H1 (cell line): ENCODE results near the gene CRADD. TPM values are rescaled to one million over a fixed set of nuclear protein-coding genes. Genes with fewer than 3 reads are reported as not detected.

Experiments used
- CTCF ChIA-PET: fragments of 300-600 bp; sonication (Branson Sonifier 250); formaldehyde crosslinking; loops from one replicate; lab custom pipeline; 2021; ENCODE audit not compliant: partially characterized antibody; lab: Charles Lee
- POLR2A ChIA-PET: fragments of 300-600 bp; sonication (Branson Sonifier 250); formaldehyde crosslinking; loops from one replicate; lab custom pipeline; 2021; ENCODE audit warnings: inconsistent platforms; ENCODE audit not compliant: partially characterized antibody; lab: Charles Lee
- DNase-seq, 2 experiments: peaks; one replicate each; pipeline versions ENCODE4 v3.0.0 to v3.0.0-alpha.2; 2010 to 2022; ENCODE audit warnings: low spot score in 2 of 2, low read depth in 1 of 2, mixed read lengths in 1 of 2
- FAIRE-seq: peaks from 2 replicates; lab custom pipeline; 2011; peaks lifted over from hg19 to GRCh38; lab: Jason Lieb, UNC
- H2AFZ ChIP-seq: 2 replicates; pipeline ENCODE4 v1.8.1; 2012; ENCODE audit warnings: low read length, inconsistent platforms
- H2AK5ac ChIP-seq: 2 replicates; pipeline ENCODE4 v1.6.1; 2013; ENCODE audit warnings: low read depth, low read length
- H2BK120ac ChIP-seq: replicated peaks from 2 replicates; pipeline ENCODE3; 2013; ENCODE audit warnings: low read depth, low read length, inconsistent platforms
- H2BK12ac ChIP-seq: 2 replicates; pipeline ENCODE4 v1.6.1; 2013; ENCODE audit warnings: low read depth, low read length
- H2BK15ac ChIP-seq: 2 replicates; pipeline ENCODE4 v1.6.1; 2013; ENCODE audit warnings: low read length
- H2BK20ac ChIP-seq: 2 replicates; pipeline ENCODE4 v1.6.1; 2013; ENCODE audit warnings: low read length
- H2BK5ac ChIP-seq: 2 replicates; pipeline ENCODE4 v1.6.1; 2013; ENCODE audit warnings: low read depth, low read length
- H3K14ac ChIP-seq: 2 replicates; pipeline ENCODE4 v1.6.1; 2013; ENCODE audit warnings: inconsistent platforms; ENCODE audit not compliant: insufficient read length
- H3K18ac ChIP-seq: 2 replicates; pipeline ENCODE4 v1.6.1; 2013; ENCODE audit warnings: low read length; ENCODE audit errors: extremely low read depth
- H3K23ac ChIP-seq: 2 replicates; pipeline ENCODE4 v1.6.1; 2013; ENCODE audit warnings: inconsistent platforms; ENCODE audit not compliant: insufficient read length
- H3K23me2 ChIP-seq: 2 replicates; pipeline ENCODE4 v1.6.1; 2013; ENCODE audit warnings: low read depth, low read length
- H3K27ac ChIP-seq: 2 replicates; pipeline ENCODE4 v1.6.1; 2011; ENCODE audit warnings: low read depth, low read length, inconsistent platforms
- H3K27me3 ChIP-seq, 4 experiments: replicated peaks in 1 of 4; 1 replicate in 1 of 4; 2 replicates in 3 of 4; pipeline versions ENCODE4 v1.6.1 to v1.8.1; 2011 to 2013; ENCODE audit warnings: low read length in 3 of 4, mild to moderate bottlenecking in 3 of 4, inconsistent platforms in 2 of 4, mixed read lengths in 2 of 4, moderate library complexity in 1 of 4; ENCODE audit not compliant: control insufficient read depth in 3 of 4, insufficient read depth in 3 of 4; ENCODE audit errors: extremely low read depth in 1 of 4
- H3K36me3 ChIP-seq, 4 experiments: 2 replicates each; pipeline versions ENCODE4 v1.6.1 to v1.8.1; 2011 to 2013; ENCODE audit warnings: mild to moderate bottlenecking in 4 of 4, low read length in 3 of 4, moderate library complexity in 2 of 4, control low read depth in 1 of 4, inconsistent platforms in 1 of 4; ENCODE audit not compliant: insufficient read depth in 4 of 4, control insufficient read depth in 2 of 4
- H3K4ac ChIP-seq: replicated peaks from 2 replicates; pipeline ENCODE3; 2013; ENCODE audit warnings: low read length, low read depth, mixed read lengths, inconsistent platforms; ENCODE audit not compliant: insufficient read length
- H3K4me1 ChIP-seq, 4 experiments: replicated peaks in 1 of 4; 1 replicate in 1 of 4; 2 replicates in 3 of 4; pipeline versions ENCODE4 v1.6.1 to v1.8.1; 2011 to 2013; ENCODE audit warnings: low read length in 3 of 4, inconsistent platforms in 2 of 4, mixed read lengths in 1 of 4; ENCODE audit not compliant: insufficient read depth in 4 of 4, control insufficient read depth in 3 of 4
- H3K4me2 ChIP-seq, 2 experiments: 2 replicates each; pipeline versions ENCODE4 v1.6.1 to v1.8.1; 2011 to 2013; ENCODE audit warnings: low read depth in 2 of 2, low read length in 2 of 2, control low read depth in 1 of 2, inconsistent platforms in 1 of 2, mild to moderate bottlenecking in 1 of 2; ENCODE audit not compliant: insufficient read depth in 1 of 2
- H3K4me3 ChIP-seq, 4 experiments: fragments of 200-600, 300-600 bp in 1 of 4; sonication (generic), shearing (Covaris generic), sonication (Bioruptor Twin) in 1 of 4; 2 replicates each; pipeline versions ENCODE4 v1.5.1 to v1.8.1; 2011 to 2016; ENCODE audit warnings: low read length in 4 of 4, low read depth in 3 of 4, control low read depth in 2 of 4, inconsistent platforms in 2 of 4, mild to moderate bottlenecking in 2 of 4, mixed read lengths in 1 of 4, moderate library complexity in 1 of 4; ENCODE audit not compliant: insufficient read depth in 2 of 4; ENCODE audit errors: extremely low read depth in 1 of 4
- H3K56ac ChIP-seq: replicated peaks from 2 replicates; pipeline ENCODE3; 2013; ENCODE audit warnings: low read depth, mild to moderate bottlenecking, mixed read lengths, low read length, inconsistent platforms; ENCODE audit not compliant: insufficient read length
- H3K79me1 ChIP-seq: 2 replicates; pipeline ENCODE4 v1.6.1; 2013; ENCODE audit warnings: low read depth, low read length, control low read depth
- H3K79me2 ChIP-seq, 2 experiments: 2 replicates each; pipeline versions ENCODE4 v1.6.1 to v1.8.1; 2012 to 2013; ENCODE audit warnings: low read length in 2 of 2, mild to moderate bottlenecking in 2 of 2, inconsistent platforms in 1 of 2; ENCODE audit not compliant: insufficient read depth in 2 of 2, control insufficient read depth in 1 of 2
- H3K9ac ChIP-seq, 4 experiments: replicated peaks in 1 of 4; 1 replicate in 1 of 4; 2 replicates in 3 of 4; pipeline versions ENCODE4 v1.6.1 to v1.8.1; 2011 to 2013; ENCODE audit warnings: low read depth in 3 of 4, low read length in 3 of 4, control low read depth in 2 of 4, mild to moderate bottlenecking in 2 of 4, moderate library complexity in 2 of 4, inconsistent platforms in 1 of 4; ENCODE audit errors: extremely low read depth in 1 of 4
- H3K9me3 ChIP-seq, 2 experiments: 2 replicates each; pipeline versions ENCODE4 v1.6.1 to v1.8.1; 2012 to 2013; ENCODE audit warnings: mild to moderate bottlenecking in 2 of 2, moderate library complexity in 2 of 2, control low read depth in 1 of 2, inconsistent platforms in 1 of 2, low read depth in 1 of 2, low read length in 1 of 2, mixed read lengths in 1 of 2; ENCODE audit not compliant: insufficient read depth in 2 of 2
- H4K20me1 ChIP-seq, 2 experiments: replicated peaks in 1 of 2; 2 replicates each; pipeline versions ENCODE3 to v1.8.1; 2011 to 2013; ENCODE audit warnings: inconsistent platforms in 2 of 2, low read length in 2 of 2, mild to moderate bottlenecking in 1 of 2; ENCODE audit not compliant: insufficient read depth in 2 of 2, control insufficient read depth in 1 of 2
- H4K5ac ChIP-seq: 2 replicates; pipeline ENCODE4 v1.6.1; 2013; ENCODE audit warnings: low read length, low read depth, mixed read lengths, inconsistent platforms; ENCODE audit not compliant: insufficient read length
- H4K8ac ChIP-seq: 2 replicates; pipeline ENCODE4 v1.8.0; 2013; ENCODE audit warnings: mild to moderate bottlenecking, moderate library complexity, low read length, inconsistent platforms; ENCODE audit not compliant: insufficient read depth; ENCODE audit errors: extremely low read depth
- H4K91ac ChIP-seq: replicated peaks from 2 replicates; pipeline ENCODE3; 2013; ENCODE audit warnings: low read length, mixed read lengths, inconsistent platforms; ENCODE audit not compliant: insufficient read length
- BCL11A ChIP-seq, 2 experiments: IDR thresholded peaks; one replicate each; pipeline ENCODE4 v1.6.1; 2011; ENCODE audit warnings: low read depth in 2 of 2, low read length in 2 of 2, mild to moderate bottlenecking in 2 of 2
- CEBPB ChIP-seq: IDR thresholded peaks from 2 replicates; pipeline ENCODE4 v1.6.1; 2012; ENCODE audit warnings: low read depth, low read length
- CHD1 ChIP-seq: IDR thresholded peaks from 2 replicates; pipeline ENCODE4 v1.6.1; 2012; ENCODE audit warnings: low read depth, low read length, improper control_type of control experiment
- CREB1 ChIP-seq: IDR thresholded peaks from 2 replicates; pipeline ENCODE4 v1.6.1; 2012; ENCODE audit warnings: inconsistent platforms
- CTBP2 ChIP-seq: IDR thresholded peaks from 2 replicates; pipeline ENCODE4 v1.7.0; 2011; ENCODE audit warnings: borderline replicate concordance, mild to moderate bottlenecking, moderate library complexity, mixed read lengths, low read length; ENCODE audit not compliant: insufficient read depth, insufficient read length
- GTF2F1 ChIP-seq: IDR thresholded peaks from 2 replicates; pipeline ENCODE4 v1.6.1; 2012; ENCODE audit warnings: low read depth, low read length, improper control_type of control experiment, borderline replicate concordance
- PHF8 ChIP-seq: fragments of 200-600 bp; sonication (generic); conservative IDR thresholded peaks from 2 replicates; pipeline ENCODE4 v1.7.1; 2012; ENCODE audit warnings: low read depth, mild to moderate bottlenecking, inconsistent platforms, low read length, moderate library complexity
- POU5F1 ChIP-seq: IDR thresholded peaks from 2 replicates; pipeline ENCODE4 v1.6.1; 2011; ENCODE audit warnings: low read depth, mild to moderate bottlenecking, low read length, moderate library complexity
- SAP30 ChIP-seq: fragments of 300-600 bp; sonication (generic); IDR thresholded peaks from 2 replicates; pipeline ENCODE4 v1.7.1; 2012; ENCODE audit warnings: low read length, moderate library complexity, mild to moderate bottlenecking, inconsistent platforms; ENCODE audit not compliant: insufficient read depth, insufficient replicate concordance
- SIX5 ChIP-seq: IDR thresholded peaks from 2 replicates; pipeline ENCODE4 v1.6.1; 2011; ENCODE audit warnings: mild to moderate bottlenecking, low read depth, low read length
- WGBS, 2 experiments: shearing (Covaris generic) in 1 of 2; methylation state at CpG; one replicate each; pipeline versions ENCODE4 v1.1.6 to v1.1.7; 2013 to 2015; ENCODE audit warnings: low lambda C conversion rate in 2 of 2, mixed read lengths in 2 of 2, inconsistent platforms in 1 of 2, low coverage in 1 of 2, missing lambda C conversion rate in 1 of 2; ENCODE audit not compliant: insufficient replicate concordance in 2 of 2, insufficient coverage in 1 of 2, insufficient read length in 1 of 2; ENCODE audit errors: extremely low coverage in 1 of 2, missing lambda C conversion rate in 1 of 2; 5-methylcytosine and 5-hydroxymethylcytosine counted together
- polyA plus RNA-seq, 7 experiments: library from polyadenylated mRNA; depleted of rRNA in 3 of 7; stranded (reverse) in 5 of 7; unstranded in 2 of 7; fragments of >200 nt in 5 of 7; fragments of 200-250 nt in 2 of 7; gene quantifications; 1 replicate in 5 of 7; 2 replicates in 1 of 7; 4 replicates in 1 of 7; pipeline versions ENCODE4 v1.2.1 to v1.2.3, GENCODE V29; 2011 to 2013; ENCODE audit warnings: missing spikeins in 2 of 7, mixed read lengths in 2 of 7
- total RNA-seq: library from RNA; stranded (reverse); fragmentation: NEBNext Ultra II Directional; extraction: Animal tissue kit (Norgen Biotek cat#: 25700); gene quantifications from 2 replicates; pipeline ENCODE4 v1.2.1, GENCODE V29; 2021
- TF ChIP-seq, protein P1 (sequence below), 3 experiments: IDR thresholded peaks; 1 replicate in 2 of 3; 2 replicates in 1 of 3; pipeline versions ENCODE4 v1.5.1 to v1.6.1; 2011; ENCODE audit warnings: low read length in 3 of 3, mild to moderate bottlenecking in 3 of 3, inconsistent platforms in 2 of 3, low read depth in 1 of 3, moderate library complexity in 1 of 3; ENCODE audit not compliant: insufficient read depth in 1 of 3; ENCODE audit errors: control extremely low read depth in 1 of 3

Gene CRADD
- total and polyA plus RNA-seq, 2 of the 8 experiments (the other 6 are each of a cell fraction or from before 2014, with no cell fraction given) = 8.1 to 15.4 TPM

DNA sequence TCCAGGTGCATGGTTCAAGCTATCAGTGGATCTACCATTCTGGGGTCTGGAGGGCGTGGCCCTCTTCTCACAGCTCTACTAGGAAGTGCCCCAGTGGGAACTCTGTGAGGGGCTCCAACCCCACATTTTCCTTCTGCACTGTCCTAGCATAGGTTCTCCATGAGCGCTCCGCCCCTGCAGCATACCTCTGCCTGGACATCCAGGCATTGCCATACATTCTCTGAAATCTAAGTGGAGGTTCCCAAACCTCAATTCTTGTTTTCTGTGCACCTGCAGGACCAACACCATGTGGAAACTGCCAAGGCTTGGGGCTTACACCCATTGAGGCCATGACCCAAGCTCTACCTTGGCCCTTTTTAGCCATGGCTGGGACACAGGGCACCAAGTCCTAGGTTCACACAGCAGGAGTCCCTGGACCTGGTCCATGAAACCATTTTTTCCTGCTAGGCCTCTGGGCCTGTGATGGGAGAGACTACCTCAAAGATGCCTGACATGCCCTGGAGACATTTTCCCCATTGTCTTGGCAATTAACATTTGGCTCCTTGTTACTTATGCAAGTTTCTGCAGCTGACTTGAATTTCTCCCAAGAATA, 76.8 kb downstream of the CRADD start:
- no peak overlapping the region for H4K8ac ChIP-seq
- no peaks in the 10 kb centered on the region for H3K23me2 ChIP-seq
- no peaks in the 10 kb centered on the region for H3K4me1 ChIP-seq
- H3K4ac ChIP-seq = no peak overlapping the region
- H2BK5ac ChIP-seq = no peak overlapping the region
- peaks cover 13 to 17% of the 10 kb centered on the region in 2 experiments for H3K9me3 ChIP-seq
- no peak overlapping the region for H2BK12ac ChIP-seq
- H3K9ac ChIP-seq = no peak overlapping the region
- H3K14ac ChIP-seq = no peak overlapping the region
- no peak overlapping the region for H3K23ac ChIP-seq
- H2BK20ac ChIP-seq = no peak overlapping the region
- CTCF ChIA-PET = interaction anchor here (1.2 to 1.5 kb wide), 3 partner anchors 9 to 117 kb away, joined by 3 read pairs; no protein-coding TSS in a partner anchor
- H3K18ac ChIP-seq = no peak overlapping the region
- H3K27me3 ChIP-seq = no peaks in the 10 kb centered on the region
- H3K56ac ChIP-seq = no peak overlapping the region
- 91% methylated on average over 3 of the region's 3 CpGs; no CpG with 5 or more reads in 1 of the 2 experiments for WGBS, 2 experiments
- H3K27ac ChIP-seq = no peak overlapping the region
- H2BK15ac ChIP-seq = no peak overlapping the region
- H3K4me3 ChIP-seq = no peak overlapping the region
- H3K4me2 ChIP-seq = no peak overlapping the region
- no peak overlapping the region for H2AFZ ChIP-seq
- H4K20me1 ChIP-seq = no peaks in the 10 kb centered on the region
- H2BK120ac ChIP-seq = no peak overlapping the region
- no peaks in the 10 kb centered on the region for H3K79me2 ChIP-seq
- POLR2A ChIA-PET = interaction anchor here (1.4 kb wide), 1 partner anchor 8 kb away, joined by 3 read pairs; no protein-coding TSS in a partner anchor
- H4K91ac ChIP-seq = no peak overlapping the region
- no peaks in the 10 kb centered on the region for H3K79me1 ChIP-seq
- FAIRE-seq = no peak
- H4K5ac ChIP-seq = no peak overlapping the region
- H3K36me3 ChIP-seq = peaks cover 0 to 6% (median 2%) of the 10 kb centered on the region in 4 experiments; a peak in 3 of 8 replicates
- no peak for DNase-seq
- H2AK5ac ChIP-seq = no peak overlapping the region
- TF ChIP-seq GTF2F1 = no peak
- TF ChIP-seq PHF8 = no peak
- no peak for TF ChIP-seq SIX5
- no peak for TF ChIP-seq BCL11A (IDR thresholded peaks at IDR 0.05; ENCODE audit: low read depth in 2 of 2, low read length in 2 of 2)
- TF ChIP-seq POU5F1 = no peak
- no peak for TF ChIP-seq CREB1
- TF ChIP-seq, protein P1, sequence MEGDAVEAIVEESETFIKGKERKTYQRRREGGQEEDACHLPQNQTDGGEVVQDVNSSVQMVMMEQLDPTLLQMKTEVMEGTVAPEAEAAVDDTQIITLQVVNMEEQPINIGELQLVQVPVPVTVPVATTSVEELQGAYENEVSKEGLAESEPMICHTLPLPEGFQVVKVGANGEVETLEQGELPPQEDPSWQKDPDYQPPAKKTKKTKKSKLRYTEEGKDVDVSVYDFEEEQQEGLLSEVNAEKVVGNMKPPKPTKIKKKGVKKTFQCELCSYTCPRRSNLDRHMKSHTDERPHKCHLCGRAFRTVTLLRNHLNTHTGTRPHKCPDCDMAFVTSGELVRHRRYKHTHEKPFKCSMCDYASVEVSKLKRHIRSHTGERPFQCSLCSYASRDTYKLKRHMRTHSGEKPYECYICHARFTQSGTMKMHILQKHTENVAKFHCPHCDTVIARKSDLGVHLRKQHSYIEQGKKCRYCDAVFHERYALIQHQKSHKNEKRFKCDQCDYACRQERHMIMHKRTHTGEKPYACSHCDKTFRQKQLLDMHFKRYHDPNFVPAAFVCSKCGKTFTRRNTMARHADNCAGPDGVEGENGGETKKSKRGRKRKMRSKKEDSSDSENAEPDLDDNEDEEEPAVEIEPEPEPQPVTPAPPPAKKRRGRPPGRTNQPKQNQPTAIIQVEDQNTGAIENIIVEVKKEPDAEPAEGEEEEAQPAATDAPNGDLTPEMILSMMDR (IDR thresholded peaks at IDR 0.05; ENCODE audit: control extremely low read depth in 1 of 3, insufficient read depth in 1 of 3, low read depth in 1 of 3, low read length in 3 of 3) = no peak
- no peak for TF ChIP-seq SAP30
- TF ChIP-seq CEBPB = no peak
- TF ChIP-seq CHD1 = no peak
- TF ChIP-seq CTBP2 = no peak
